ENCODE results near the gene TNC.

- TF ChIP-seq, protein P1, sequence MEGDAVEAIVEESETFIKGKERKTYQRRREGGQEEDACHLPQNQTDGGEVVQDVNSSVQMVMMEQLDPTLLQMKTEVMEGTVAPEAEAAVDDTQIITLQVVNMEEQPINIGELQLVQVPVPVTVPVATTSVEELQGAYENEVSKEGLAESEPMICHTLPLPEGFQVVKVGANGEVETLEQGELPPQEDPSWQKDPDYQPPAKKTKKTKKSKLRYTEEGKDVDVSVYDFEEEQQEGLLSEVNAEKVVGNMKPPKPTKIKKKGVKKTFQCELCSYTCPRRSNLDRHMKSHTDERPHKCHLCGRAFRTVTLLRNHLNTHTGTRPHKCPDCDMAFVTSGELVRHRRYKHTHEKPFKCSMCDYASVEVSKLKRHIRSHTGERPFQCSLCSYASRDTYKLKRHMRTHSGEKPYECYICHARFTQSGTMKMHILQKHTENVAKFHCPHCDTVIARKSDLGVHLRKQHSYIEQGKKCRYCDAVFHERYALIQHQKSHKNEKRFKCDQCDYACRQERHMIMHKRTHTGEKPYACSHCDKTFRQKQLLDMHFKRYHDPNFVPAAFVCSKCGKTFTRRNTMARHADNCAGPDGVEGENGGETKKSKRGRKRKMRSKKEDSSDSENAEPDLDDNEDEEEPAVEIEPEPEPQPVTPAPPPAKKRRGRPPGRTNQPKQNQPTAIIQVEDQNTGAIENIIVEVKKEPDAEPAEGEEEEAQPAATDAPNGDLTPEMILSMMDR (IDR thresholded peaks at IDR 0.05): no peak
- no peak for TF ChIP-seq POLR2A (IDR thresholded peaks at IDR 0.05)
These were observed 127.1 kb downstream of the TNC start for GRCh38 chr9:114990901-114991300.
